Measurements from ENCODE around the gene ELAC1.
A peak's percentile ranks its signal among the peaks of the same experiment; 100 is the strongest.
"Not testable (repeated sequence)": the region's sequence is repeated elsewhere in the genome, so short reads cannot be mapped to it uniquely, and the experiment has no call there.

The ELAC1 gene

DNA sequence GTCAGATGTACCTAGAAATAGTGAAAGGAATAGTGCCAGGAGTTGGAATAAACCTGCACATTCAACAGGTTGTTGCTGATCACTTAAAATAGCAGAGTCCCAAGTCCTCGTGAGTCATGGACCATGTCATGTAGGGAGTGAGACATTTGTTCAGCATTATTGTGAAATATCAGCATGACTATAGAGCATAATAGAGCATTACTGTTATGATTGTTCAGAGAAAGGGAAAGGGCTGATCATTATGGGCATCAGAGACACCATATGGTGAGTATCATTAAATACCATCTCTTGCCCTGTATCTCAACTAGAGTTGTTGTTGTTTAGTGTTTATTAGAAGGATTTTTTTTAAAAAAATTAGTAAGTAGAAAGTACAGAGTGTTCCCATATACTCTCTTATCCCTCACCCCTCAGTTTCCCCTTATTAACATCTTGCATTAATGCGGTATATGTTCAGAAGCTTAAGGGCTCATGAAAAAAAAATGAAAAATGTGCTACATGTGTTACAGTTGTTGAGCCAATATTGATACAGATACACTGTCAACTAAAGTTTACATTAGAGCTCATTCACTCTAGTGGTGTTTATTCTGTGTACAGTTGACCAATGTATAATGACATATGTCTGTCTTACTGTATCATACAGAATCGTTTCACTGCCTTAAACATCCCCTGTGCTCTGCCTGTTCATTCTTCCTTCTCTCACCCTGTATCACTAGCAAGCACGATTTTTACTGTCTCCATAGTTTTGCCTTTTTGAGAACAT is 5.7 kb downstream of the ELAC1 start:
- DNase-seq, result no peak

DNA sequence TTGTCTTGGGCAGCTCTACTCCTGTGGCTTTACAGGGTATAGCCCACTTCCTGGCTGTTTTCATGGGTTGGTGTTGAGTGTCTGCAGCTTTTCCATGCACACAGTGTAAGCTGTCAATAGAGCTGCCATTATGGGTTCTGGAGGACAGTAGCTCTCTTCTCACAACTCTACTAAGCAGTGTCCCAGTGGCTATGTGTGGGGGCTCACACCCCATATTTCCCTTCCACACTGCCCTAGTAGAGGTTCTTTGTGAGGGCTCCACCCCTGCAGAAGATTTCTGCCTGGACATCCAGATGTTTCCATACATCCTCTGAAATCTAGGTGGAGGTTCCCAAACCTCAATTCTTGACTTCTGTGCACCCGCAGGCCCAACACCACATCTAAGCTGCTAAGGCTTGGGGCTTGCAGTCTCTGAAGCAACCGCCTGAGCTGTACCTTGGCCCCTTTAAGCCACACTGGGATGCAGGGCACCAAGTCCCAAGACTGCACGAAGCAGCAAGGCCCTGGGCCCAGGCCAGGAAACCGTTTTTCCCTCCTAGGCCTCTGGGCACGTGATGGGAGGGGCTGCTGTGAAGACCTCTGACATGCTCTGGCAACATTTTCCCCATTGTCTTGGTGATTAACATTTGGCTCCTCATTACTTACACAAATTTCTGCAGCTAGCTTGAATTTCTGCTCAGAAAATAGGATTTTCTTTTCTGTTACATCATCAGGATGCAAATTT is 9.4 kb downstream of the ELAC1 start:
- no peak for DNase-seq

DNA sequence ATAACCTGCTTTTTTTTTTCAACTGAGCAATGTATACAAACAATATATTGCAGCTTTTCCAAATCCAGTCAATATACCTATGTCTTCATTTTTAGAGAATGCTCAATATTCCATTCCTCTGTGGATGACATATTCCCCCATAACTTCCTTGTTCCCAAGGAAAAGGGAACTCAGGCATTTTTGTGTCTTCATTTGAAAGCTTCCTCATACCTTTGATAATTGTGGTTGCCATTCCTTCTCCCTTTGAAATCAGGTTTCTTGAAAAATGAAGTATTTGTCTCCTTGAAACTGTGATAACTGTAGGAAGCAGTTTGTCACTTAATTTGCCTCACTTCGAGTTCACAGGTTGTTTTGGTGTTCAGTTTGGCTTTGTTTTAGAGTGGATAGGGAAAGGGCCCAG is 13.5 kb downstream of the ELAC1 start:
- no peak for DNase-seq

DNA sequence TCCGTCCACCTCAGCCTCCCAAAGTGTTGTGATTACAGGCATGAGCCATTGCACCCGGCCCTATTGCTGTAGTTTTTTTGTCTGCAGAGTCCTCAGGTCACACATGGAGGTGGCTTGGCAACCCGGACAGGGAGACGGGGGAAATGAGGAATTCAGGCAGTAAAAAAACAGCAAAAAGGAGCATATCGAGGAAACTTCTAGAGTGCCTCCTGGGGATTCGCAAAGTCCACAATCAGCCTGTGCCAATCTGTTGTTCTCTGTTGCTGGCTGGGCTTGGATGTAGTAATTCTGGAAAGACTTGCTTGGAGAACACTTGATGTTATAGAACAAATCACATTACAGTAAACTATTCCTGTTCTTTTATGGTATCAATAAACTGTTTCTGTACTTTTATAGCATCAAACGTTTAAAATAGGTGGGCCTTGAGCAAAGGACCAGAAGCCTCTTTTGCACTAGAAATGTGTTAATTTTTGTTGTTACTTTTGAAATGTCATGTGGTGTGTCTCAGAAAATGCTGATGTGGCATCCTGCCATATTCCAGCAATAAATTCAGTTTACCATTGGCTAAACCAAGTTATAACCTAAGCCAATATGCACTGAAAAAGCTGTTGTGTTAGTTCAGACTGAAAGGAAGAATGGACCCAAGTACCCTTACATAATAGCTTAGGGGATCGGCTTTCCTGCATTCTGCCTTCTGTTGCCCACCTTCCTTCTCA is 14.4 kb downstream of the ELAC1 start:
- DNase-seq, result no peak

DNA sequence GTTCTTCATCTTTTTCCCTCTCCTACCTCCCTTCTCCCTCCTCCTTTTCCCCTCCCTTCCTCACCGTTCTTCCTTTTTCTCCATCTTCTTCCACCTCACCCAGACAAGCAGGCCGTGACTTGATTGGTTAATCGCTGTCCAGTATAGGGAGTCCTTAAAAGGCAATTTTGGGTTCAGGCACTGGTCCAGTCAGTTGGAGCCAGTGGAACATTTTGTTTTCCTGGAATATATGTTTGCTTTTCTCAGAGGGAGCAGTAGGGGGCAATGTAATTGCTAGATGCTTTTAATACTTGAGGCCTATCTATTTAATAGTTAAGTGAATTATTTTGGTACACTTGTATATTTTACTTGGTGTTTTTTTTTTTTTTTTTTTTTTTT is 15.0 kb downstream of the ELAC1 start:
- no peak for DNase-seq

DNA sequence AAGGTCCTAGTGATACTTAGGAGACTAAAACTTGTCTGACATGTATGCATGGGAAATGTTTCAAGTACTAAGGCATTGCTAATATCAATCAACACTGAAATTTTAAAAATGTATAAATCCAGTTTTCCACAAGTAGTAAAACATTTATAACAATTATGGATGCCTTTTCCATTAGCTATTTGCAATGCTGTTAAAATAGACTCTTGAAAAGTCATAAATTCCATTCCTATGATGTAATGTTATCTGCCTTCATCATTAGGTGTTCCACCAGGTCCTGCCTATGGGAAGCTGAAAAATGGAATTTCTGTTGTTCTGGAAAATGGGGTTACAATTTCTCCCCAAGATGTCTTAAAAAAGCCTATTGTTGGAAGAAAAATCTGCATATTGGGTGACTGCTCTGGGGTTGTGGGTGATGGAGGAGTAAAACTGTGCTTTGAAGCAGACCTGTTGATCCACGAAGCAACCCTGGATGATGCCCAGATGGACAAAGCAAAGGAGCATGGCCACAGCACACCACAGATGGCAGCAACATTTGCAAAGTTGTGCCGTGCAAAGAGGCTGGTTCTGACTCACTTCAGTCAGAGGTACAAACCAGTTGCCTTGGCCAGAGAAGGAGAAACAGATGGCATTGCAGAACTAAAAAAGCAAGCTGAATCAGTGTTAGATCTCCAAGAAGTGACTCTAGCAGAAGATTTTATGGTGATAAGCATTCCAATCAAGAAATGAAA is 18.7 kb downstream of the ELAC1 start:
- DNase-seq, result no peak

DNA sequence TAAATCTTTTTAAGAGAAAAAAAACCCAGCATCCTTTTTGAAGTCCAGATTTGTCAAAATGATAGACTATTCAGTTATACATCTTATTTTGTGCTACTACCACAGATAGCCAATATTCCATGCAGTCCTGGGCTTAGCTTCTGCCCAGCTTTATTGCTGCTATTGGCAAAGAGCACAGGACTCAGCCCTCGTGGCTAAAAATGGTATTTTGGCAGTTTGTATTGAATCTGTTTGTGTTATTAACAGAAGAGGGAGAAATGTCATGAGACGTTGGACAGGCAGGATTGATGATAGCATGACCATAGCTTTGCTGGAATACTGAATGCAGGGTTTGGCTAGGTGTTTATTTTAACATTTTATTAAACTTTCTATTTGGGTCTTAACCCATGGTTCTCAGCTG is 19.4 kb downstream of the ELAC1 start:
- no peak for DNase-seq

DNA sequence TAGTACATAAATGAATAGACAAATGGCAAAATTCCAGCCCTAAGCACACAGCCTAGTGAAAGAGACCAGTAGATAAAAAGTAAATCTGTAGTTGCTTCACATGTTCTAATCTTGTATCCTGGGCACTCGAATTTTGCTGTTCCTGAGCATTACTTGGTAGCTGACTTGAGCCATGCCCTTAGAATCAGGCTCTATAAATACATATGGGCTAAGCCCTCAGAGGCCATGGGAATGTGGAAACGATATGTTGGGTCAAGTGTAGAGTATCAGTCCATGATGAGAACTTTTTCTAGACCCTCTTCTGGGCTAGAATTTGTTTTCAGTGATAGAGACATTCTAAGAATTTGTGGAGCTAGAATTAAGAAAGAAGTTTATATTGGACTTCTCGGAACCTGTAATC is 21.9 kb downstream of the ELAC1 start:
- no peak for DNase-seq

DNA sequence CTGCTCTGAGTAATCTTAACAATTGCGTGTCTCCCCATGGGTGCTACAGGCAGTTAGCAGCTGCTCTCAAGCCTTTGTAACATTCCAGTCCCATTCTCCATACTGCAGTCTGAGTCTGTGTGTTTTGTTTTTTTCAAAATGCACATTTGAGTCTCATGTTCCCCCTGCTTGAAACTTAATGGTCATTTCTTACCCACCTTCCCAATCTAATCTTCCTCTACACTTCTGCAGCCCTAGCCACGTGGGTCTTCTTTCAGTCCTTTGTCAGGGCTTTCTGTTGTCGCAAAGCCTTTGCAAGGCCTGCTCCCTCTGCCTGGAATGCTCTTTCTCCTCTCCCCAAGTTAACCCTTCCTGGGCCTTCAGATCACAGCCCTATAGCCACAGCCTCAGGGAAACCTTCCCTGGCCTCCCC is 24.5 kb downstream of the ELAC1 start:
- DNase-seq, result no peak

DNA sequence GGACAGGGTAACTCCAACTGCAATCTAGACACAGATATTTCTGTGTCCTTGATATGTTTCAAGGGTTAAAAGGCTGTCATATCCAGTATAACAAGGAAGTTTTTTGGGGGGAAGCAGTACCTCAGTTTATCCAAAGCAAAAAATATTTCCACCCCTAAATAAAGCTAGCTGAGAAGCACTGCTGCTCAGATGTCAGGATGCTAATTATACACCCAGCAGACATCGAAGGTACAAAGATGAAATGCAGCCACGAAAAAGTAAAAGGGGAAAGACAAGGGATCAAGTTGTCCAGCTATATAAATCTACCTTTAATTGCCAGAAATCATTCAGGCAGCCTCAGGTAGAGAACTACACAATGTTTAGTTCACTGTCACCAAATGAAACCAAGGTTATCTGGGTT is 26.2 kb downstream of the ELAC1 start:
- no peak for DNase-seq

DNA sequence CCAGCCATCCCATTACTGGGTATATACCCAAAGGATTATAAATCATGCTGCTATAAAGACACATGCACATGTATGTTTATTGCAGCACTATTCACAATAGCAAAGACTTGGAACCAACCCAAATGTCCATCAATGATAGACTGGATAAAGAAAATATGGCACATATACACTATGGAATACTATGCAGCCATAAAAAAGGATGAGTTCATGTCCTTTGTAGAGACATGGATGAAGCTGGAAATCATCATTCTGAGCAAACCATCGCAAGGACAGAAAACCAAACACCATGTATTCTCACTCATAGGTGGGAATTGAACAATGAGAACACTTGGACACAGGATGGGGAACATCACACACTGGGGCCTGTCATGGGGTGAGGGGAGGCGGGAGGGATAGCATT is 35.3 kb downstream of the ELAC1 start:
- DNase-seq, result not testable (repeated sequence)

DNA sequence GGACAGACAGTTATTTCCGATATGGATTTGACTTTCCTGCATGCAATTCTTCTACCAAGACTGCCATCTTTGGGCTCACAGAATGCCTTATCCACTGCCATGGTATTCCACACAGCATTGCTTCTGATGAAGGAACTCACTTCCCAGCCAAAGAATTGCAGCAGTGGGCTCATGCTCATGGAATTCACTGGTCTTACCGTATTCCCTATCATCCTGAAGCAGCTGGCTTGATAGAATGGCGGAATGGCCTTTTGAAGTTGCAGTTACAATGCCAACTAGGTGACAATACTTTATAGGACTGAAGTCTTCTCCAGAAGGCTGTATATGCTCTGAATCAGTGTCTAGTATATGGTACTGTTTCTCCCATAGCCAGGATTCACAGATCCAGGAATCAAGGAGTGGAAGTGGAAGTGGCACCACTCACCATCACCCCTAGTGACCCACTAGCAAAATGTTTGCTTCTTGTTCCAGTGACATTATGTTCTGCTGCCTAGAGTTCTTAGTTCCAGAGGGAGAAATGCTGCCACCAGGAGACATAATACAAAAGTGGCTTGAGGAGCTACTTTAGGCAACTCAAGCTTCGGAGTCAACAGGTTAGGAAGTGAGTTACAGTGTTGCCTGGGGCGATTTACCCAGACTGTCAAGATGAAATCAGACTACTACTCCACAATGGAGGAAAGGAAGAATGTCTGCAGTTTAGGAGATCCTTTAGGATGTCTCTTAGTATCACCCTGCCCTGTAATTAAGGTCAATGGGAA is 38.4 kb downstream of the ELAC1 start:
- no peak for DNase-seq

DNA sequence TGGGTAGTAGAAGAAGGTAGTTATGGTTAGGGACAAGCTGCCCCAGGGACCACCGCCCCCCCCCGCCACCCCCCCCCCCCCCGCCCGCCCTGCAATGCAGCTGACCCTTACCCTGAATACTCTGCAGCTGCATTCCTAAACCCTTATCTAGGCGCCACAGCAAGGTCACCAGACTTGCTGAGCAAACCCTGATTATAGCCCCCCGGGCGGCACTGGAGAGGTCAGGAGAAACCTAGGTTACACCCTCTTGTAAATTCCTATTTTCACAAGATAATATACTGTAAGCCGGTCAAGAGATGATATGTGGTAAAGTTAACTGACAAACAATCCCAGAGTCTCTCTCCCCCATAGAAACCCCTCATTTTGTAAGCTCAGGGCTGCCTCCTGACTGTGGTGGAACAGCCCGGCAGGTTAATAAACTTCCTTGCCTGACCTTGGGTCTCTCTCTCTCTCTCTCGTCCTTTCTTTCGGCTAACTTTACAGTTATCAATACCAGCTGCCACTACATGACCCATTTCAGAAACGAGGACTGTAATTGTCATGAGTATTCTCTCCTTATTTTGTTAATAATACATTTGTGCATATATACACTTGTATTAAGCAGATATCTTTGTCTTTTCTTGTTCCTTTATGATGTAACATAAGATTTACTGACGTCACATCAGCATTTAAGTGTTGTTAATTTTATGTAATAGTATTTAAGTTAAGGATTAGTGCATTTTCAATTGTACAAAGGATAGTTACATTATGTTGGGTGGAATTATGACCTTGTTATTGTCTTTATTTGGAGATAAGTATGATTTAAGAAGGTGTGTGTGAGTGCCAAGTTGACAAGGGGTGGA is 39.3 kb downstream of the ELAC1 start:
- no peak for DNase-seq

DNA sequence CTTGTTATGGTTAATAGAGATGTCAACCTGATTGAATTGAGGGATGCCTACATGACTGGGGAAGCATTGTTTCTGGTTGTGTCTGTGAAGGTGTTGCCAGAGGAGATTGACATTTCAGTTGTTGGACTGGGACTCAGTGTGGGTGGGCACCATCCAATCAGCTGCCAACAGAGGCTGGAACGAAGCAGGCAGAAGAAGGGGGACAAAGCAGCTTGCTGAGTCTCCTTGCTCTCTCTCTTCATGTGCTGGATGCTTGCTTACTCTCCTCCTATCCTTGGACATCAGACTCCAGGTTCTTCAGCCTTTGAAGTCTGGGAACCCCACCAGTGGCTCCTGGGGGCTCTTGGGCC is 39.9 kb downstream of the ELAC1 start:
- DNase-seq, result no peak

DNA sequence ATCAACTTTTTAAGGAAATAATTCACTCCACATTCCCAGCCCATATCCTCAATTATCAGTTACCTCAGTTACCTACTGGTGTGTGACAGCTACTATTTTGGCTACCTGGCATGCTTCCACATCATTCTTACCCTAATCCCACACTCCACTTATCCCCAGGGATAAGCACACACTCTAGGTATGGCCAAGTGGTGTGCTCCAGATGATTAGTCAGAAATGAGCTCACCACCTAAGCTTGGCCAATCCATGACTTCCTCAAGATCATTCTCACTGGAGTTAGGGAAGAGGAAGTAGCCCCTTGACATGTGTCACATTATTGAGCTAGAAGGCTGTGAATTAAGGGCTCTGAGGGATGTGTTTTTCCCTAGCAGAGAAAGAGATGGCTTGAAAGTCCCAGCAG is 41.2 kb downstream of the ELAC1 start:
- DNase-seq, result peak; percentile 44

DNA sequence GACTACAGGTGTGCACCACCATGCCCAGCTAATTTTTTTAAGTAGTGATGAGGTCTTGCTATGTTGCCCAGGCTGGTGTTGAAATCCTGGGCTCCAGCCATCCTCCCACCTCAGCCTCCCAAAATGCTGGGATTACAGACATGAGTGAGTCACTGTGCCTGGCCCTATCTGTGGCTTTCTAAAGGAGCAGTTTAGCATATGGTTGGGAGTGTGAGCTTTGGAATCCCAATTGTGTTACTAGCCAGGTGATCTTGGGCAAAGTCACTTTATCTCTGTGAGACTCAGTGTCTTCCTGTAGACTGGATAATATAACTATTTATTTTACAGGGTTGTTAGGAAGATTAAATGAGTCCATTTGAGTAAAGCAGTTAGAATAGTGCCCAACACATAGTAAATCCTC is 42.4 kb downstream of the ELAC1 start:
- no peak for DNase-seq

DNA sequence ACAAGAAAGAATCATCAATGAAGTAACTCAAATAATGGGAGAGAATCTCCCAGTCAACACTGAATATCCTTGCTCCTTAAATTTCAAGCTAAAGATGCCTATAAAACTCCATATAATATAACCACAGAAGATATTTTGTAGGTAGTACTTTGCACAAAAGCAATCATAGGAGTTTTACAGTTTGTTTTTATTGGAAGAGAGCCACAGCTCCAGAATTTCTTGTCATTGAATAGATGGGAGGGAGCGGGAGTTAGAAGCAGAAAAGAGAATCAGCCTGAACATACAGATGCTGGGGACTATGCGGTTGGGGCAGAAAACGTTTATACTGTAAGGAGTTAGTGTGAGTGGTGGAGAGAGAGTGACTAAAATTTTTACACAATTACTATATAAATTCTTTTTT is 43.9 kb downstream of the ELAC1 start:
- no peak for DNase-seq

DNA sequence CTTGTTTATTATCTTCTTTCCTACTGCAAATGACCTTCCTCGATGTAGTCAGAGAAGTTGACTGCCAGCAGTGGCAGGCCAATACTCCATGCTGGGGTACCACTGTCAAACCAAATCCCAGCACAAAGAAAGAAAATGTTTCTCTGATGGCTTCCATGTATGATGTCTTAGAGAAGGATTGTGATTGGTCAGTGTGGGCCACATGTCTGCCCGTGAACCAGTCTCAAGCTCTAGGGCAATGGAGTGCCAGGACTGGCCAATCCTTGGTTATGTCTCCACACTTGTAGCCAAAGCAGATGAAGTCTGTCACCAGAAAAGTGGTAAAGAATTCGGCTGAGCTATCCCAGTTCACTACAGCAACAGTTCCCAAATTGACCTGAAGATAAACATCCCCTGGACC is 44.6 kb downstream of the ELAC1 start:
- no peak for DNase-seq

DNA sequence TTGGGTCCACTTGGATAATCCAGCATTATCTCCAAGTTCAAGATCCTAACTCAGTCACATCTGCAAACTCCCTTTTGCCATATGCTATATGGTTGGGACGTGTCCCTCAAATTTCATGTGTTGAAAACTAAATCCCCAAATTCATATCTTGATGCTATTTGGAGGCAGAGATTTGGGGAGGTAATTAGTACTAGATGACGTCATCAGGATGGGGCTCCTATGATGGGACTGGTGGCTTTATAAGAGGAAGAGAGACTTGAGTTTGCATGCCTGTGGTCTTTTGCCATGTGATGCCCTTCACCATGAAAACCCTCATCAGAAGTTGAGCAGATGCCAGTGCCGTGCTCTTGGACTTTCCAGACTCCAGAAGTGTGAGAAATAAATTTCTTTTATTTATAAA is 45.4 kb downstream of the ELAC1 start:
- DNase-seq, result no peak

DNA sequence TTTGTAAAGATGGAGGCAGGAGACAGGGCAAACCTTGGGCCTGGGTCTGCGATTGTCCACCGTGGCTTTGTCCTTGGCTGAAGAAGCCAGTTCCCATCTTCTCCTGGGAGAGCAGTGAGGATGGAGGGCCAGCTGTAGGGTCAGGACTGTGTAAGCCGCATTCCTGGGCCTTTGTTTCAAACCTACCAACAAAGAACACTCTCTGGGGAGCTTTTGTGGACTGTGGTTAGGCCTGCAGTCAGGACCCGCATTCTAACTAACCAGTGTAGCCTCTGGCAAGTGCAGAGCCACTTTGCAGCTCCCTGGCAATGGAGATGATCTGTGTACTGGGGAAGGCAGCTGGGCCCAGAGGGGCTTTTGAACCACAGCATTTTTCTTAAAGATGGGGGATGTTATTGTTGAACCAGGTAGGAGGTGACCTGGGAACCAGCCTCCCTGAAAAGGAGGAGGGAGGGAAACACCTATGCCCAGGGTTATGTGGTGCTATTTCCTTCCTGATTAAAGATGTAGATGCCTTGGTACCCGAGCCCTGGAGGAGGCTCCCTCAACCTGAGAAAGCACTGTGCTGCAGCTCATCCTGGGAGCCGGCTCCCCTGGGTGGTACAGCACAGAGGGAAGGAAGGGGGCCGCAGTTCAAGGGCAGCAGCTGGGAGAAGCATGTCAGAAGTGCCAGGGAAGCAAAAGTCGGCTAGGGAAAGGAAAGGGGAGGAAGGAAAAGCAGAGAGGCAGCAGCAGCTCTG is 49.5 kb downstream of the ELAC1 start:
- DNase-seq, result no peak

DNA sequence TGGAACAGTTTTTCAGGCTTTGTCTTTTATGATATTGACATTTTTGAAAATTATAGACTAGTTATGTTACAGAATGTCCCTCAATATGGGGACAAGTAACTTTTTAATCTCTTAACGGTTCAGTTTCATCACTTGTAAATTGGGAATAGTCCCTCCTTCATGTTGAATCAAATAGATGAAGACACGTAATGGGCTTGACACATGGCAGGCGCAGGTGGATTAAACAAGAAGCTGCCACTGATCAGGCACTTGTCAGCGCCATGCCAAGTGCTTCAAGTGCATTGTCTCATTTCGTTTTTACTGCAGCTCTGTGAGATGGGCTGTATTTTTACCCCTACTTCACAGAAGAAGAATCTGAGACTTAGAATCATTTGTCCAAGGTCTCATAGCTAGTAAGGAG is 52.7 kb downstream of the ELAC1 start:
- DNase-seq, result peak; percentile 5
